ENCODE data around the gene CRY2.
A peak's percentile ranks its signal among the peaks of the same experiment; 100 is the strongest.

- TF ChIP-seq PBX3 (IDR thresholded peaks at IDR 0.05): peak; percentile 94
- TF ChIP-seq CTCF (IDR thresholded peaks at IDR 0.05): no peak
These were observed 32.8 kb downstream of the CRY2 start for GRCh38 chr11:45879803-45880686.
